ENCODE measurements around the gene WSCD2. TPM values are rescaled to one million over a fixed set of nuclear protein-coding genes. Genes with fewer than 3 reads are reported as not detected.

WSCD2 gene
- polyA plus RNA-seq, 1 of the 3 experiments (the other 2 are of a cell fraction): 0.03 TPM

DNA sequence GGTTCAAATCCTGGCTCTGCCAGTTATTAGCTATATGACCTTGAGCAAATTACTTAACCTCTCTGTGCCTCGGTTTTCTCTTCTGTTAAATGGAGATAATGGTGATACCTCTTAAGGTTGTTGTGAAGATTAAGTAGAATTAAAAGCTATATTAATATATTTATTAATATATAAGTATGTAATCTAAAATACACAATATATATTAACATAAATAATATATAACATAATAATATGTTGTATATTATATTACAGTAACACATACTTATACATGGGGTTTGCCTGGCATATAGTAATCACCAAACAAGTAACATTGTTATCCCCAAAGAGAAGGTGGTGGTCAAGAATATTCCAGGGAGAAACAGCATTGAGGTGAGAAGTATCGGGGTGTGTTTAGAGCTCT is 118.0 kb downstream of the WSCD2 start:
- H3K9me3 ChIP-seq: no peaks in the 10 kb centered on the region
- WGBS (ENCODE audit: low lambda C conversion rate): 24% methylated on average over 2 of the region's 2 CpGs
- TF ChIP-seq TAF1 (IDR thresholded peaks at IDR 0.05; ENCODE audit: borderline replicate concordance, low read depth, low read length): no peak
- TF ChIP-seq, protein P1, sequence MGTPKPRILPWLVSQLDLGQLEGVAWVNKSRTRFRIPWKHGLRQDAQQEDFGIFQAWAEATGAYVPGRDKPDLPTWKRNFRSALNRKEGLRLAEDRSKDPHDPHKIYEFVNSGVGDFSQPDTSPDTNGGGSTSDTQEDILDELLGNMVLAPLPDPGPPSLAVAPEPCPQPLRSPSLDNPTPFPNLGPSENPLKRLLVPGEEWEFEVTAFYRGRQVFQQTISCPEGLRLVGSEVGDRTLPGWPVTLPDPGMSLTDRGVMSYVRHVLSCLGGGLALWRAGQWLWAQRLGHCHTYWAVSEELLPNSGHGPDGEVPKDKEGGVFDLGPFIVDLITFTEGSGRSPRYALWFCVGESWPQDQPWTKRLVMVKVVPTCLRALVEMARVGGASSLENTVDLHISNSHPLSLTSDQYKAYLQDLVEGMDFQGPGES (IDR thresholded peaks at IDR 0.05; ENCODE audit: low read depth, low read length): no peak
- TF ChIP-seq GATA2 (CRISPR knock-in tag; IDR thresholded peaks at IDR 0.05): no peak
- no peak for TF ChIP-seq RAD21 (IDR thresholded peaks at IDR 0.05; ENCODE audit: low read length)
- no peak for TF ChIP-seq EP300 (IDR thresholded peaks at IDR 0.05; ENCODE audit: borderline replicate concordance in 1 of 2, low read depth in 1 of 2, low read length in 1 of 2)
- no peak for TF ChIP-seq NFIC (IDR thresholded peaks at IDR 0.05; ENCODE audit: borderline replicate concordance)
- TF ChIP-seq SMC3 (IDR thresholded peaks at IDR 0.05; ENCODE audit: low read depth, low read length): no peak
- no peak for TF ChIP-seq CHD2 (IDR thresholded peaks at IDR 0.05; ENCODE audit: low read length, partially characterized antibody)
- no peak for TF ChIP-seq RFX5 (IDR thresholded peaks at IDR 0.05; ENCODE audit: low read length)
- no peak for TF ChIP-seq FOXM1 (IDR thresholded peaks at IDR 0.05; ENCODE audit: low read depth)
- TF ChIP-seq FOSL2 (IDR thresholded peaks at IDR 0.05; ENCODE audit: borderline replicate concordance, low read depth): no peak
- no peak for TF ChIP-seq SIN3A (IDR thresholded peaks at IDR 0.05; ENCODE audit: borderline replicate concordance, low read depth, low read length)
- TF ChIP-seq, protein P2, sequence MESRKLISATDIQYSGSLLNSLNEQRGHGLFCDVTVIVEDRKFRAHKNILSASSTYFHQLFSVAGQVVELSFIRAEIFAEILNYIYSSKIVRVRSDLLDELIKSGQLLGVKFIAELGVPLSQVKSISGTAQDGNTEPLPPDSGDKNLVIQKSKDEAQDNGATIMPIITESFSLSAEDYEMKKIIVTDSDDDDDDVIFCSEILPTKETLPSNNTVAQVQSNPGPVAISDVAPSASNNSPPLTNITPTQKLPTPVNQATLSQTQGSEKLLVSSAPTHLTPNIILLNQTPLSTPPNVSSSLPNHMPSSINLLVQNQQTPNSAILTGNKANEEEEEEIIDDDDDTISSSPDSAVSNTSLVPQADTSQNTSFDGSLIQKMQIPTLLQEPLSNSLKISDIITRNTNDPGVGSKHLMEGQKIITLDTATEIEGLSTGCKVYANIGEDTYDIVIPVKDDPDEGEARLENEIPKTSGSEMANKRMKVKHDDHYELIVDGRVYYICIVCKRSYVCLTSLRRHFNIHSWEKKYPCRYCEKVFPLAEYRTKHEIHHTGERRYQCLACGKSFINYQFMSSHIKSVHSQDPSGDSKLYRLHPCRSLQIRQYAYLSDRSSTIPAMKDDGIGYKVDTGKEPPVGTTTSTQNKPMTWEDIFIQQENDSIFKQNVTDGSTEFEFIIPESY (IDR thresholded peaks at IDR 0.05; ENCODE audit: borderline replicate concordance, low read depth): no peak
- TF ChIP-seq POLR2AphosphoS5 (IDR thresholded peaks at IDR 0.05; ENCODE audit: low read depth, low read length): no peak
- TF ChIP-seq FOXJ3 (CRISPR knock-in tag; IDR thresholded peaks at IDR 0.05): no peak
- TF ChIP-seq, protein P3, sequence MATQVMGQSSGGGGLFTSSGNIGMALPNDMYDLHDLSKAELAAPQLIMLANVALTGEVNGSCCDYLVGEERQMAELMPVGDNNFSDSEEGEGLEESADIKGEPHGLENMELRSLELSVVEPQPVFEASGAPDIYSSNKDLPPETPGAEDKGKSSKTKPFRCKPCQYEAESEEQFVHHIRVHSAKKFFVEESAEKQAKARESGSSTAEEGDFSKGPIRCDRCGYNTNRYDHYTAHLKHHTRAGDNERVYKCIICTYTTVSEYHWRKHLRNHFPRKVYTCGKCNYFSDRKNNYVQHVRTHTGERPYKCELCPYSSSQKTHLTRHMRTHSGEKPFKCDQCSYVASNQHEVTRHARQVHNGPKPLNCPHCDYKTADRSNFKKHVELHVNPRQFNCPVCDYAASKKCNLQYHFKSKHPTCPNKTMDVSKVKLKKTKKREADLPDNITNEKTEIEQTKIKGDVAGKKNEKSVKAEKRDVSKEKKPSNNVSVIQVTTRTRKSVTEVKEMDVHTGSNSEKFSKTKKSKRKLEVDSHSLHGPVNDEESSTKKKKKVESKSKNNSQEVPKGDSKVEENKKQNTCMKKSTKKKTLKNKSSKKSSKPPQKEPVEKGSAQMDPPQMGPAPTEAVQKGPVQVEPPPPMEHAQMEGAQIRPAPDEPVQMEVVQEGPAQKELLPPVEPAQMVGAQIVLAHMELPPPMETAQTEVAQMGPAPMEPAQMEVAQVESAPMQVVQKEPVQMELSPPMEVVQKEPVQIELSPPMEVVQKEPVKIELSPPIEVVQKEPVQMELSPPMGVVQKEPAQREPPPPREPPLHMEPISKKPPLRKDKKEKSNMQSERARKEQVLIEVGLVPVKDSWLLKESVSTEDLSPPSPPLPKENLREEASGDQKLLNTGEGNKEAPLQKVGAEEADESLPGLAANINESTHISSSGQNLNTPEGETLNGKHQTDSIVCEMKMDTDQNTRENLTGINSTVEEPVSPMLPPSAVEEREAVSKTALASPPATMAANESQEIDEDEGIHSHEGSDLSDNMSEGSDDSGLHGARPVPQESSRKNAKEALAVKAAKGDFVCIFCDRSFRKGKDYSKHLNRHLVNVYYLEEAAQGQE (IDR thresholded peaks at IDR 0.05; ENCODE audit: low read depth, low read length): no peak
- TF ChIP-seq, protein P4, sequence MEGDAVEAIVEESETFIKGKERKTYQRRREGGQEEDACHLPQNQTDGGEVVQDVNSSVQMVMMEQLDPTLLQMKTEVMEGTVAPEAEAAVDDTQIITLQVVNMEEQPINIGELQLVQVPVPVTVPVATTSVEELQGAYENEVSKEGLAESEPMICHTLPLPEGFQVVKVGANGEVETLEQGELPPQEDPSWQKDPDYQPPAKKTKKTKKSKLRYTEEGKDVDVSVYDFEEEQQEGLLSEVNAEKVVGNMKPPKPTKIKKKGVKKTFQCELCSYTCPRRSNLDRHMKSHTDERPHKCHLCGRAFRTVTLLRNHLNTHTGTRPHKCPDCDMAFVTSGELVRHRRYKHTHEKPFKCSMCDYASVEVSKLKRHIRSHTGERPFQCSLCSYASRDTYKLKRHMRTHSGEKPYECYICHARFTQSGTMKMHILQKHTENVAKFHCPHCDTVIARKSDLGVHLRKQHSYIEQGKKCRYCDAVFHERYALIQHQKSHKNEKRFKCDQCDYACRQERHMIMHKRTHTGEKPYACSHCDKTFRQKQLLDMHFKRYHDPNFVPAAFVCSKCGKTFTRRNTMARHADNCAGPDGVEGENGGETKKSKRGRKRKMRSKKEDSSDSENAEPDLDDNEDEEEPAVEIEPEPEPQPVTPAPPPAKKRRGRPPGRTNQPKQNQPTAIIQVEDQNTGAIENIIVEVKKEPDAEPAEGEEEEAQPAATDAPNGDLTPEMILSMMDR (IDR thresholded peaks at IDR 0.05): no peak
- H3K27me3 ChIP-seq (ENCODE audit: insufficient read depth): no peaks in the 10 kb centered on the region
- DNase-seq: no peak
- no peak overlapping the region for H2AFZ ChIP-seq (ENCODE audit: low read depth)
- POLR2A ChIA-PET: no interaction called here
- H3K9me2 ChIP-seq: no peaks in the 10 kb centered on the region
- H3K79me2 ChIP-seq (ENCODE audit: insufficient read depth): no peaks in the 10 kb centered on the region
- H3K36me3 ChIP-seq (replicated peaks in 1 of 2; ENCODE audit: control insufficient read depth in 1 of 2, insufficient read depth in 2 of 2, low read length in 1 of 2): no peaks in the 10 kb centered on the region
- H3F3A ChIP-seq (replicated peaks; ENCODE audit: insufficient read depth): no peaks in the 10 kb centered on the region
- H3K4me2 ChIP-seq: no peak overlapping the region
- no peak overlapping the region for H3K4me3 ChIP-seq (ENCODE audit: low read depth in 2 of 2, low read length in 1 of 2)
- CTCF ChIA-PET: interaction anchor here (2.1 to 2.4 kb wide), 2 partner anchors 10 to 210 kb away, joined by 6 read pairs; no protein-coding TSS in a partner anchor
- H3K9ac ChIP-seq: no peak overlapping the region
- H3K4me1 ChIP-seq (ENCODE audit: control insufficient read depth in 1 of 2, insufficient read depth in 2 of 2, low read depth in 1 of 2, low read length in 1 of 2): no peaks in the 10 kb centered on the region; a peak in 1 of 4 replicates
- H3K27ac ChIP-seq (ENCODE audit: low read depth in 2 of 2, low read length in 1 of 2): no peak overlapping the region
- no peaks in the 10 kb centered on the region for H4K20me1 ChIP-seq (ENCODE audit: insufficient read depth)

All from SK-N-SH (cell line).